IPS-20b (cell line): ENCODE measurements around the gene NMNAT3.

Experiments
- H3K27ac ChIP-seq: one replicate; pipeline ENCODE4 v1.5.1; 2013; ENCODE audit warnings: low read length
- H3K27me3 ChIP-seq: 2 replicates; pipeline ENCODE4 v1.6.1; 2013; ENCODE audit warnings: mild to moderate bottlenecking, low read length, inconsistent platforms; ENCODE audit not compliant: insufficient read depth
- H3K36me3 ChIP-seq: 2 replicates; pipeline ENCODE4 v1.6.1; 2013; ENCODE audit warnings: low read depth, mild to moderate bottlenecking, inconsistent platforms, low read length, moderate library complexity; ENCODE audit not compliant: insufficient read depth
- H3K4me1 ChIP-seq: 2 replicates; pipeline ENCODE4 v1.6.1; 2013; ENCODE audit warnings: mild to moderate bottlenecking, control low read depth, inconsistent platforms, low read length, moderate library complexity; ENCODE audit not compliant: insufficient read depth
- H3K4me3 ChIP-seq: 2 replicates; pipeline ENCODE4 v1.5.1; 2013; ENCODE audit warnings: mild to moderate bottlenecking, low read length, inconsistent platforms
- H3K9ac ChIP-seq: 2 replicates; pipeline ENCODE4 v1.6.1; 2013; ENCODE audit warnings: low read depth, mild to moderate bottlenecking, inconsistent platforms, low read length, moderate library complexity
- H3K9me3 ChIP-seq: 2 replicates; pipeline ENCODE4 v1.6.1; 2013; ENCODE audit warnings: mild to moderate bottlenecking, low read depth, low read length, inconsistent platforms; ENCODE audit not compliant: insufficient read depth

The NMNAT3 gene

GRCh38 chr3:139694542-139694941 is 16.8 kb upstream of the NMNAT3 start:
- H3K27me3 ChIP-seq = no peaks in the 10 kb centered on the region; the same call in 1 of the 2 replicates
- H3K9ac ChIP-seq = no peak overlapping the region
- no peaks in the 10 kb centered on the region for H3K4me1 ChIP-seq
- H3K9me3 ChIP-seq = no peaks in the 10 kb centered on the region
- no peak overlapping the region for H3K27ac ChIP-seq
- no peak overlapping the region for H3K4me3 ChIP-seq
- H3K36me3 ChIP-seq = no peaks in the 10 kb centered on the region

- Histone ChIP-seq H3K36me3 (no peaks in the 10 kb centered on the region), H3K27me3 (no peaks in the 10 kb centered on the region; the same call in 1 of the 2 replicates), H3K4me3 (no peak overlapping the region), H3K27ac (no peak overlapping the region), H3K9ac (no peak overlapping the region), H3K9me3 (no peaks in the 10 kb centered on the region), H3K4me1 (no peaks in the 10 kb centered on the region)
Measured at GRCh38 chr3:139691619-139692018, 13.8 kb upstream of the NMNAT3 start.

- Histone ChIP-seq H3K27me3 (no peaks in the 10 kb centered on the region; the same call in 1 of the 2 replicates), H3K9me3 (no peaks in the 10 kb centered on the region), H3K4me1 (no peaks in the 10 kb centered on the region), H3K36me3 (no peaks in the 10 kb centered on the region), H3K9ac (no peak overlapping the region), H3K4me3 (no peak overlapping the region), H3K27ac (no peak overlapping the region)
Measured at GRCh38 chr3:139689708-139690228, 12.0 kb upstream of the NMNAT3 start.

GRCh38 chr3:139689122-139689521 is 11.3 kb upstream of the NMNAT3 start:
- Histone ChIP-seq H3K4me1 (no peaks in the 10 kb centered on the region), H3K4me3 (no peak overlapping the region), H3K9ac (no peak overlapping the region), H3K27ac (no peak overlapping the region), H3K27me3 (no peaks in the 10 kb centered on the region; the same call in 1 of the 2 replicates), H3K9me3 (no peaks in the 10 kb centered on the region), H3K36me3 (no peaks in the 10 kb centered on the region)

GRCh38 chr3:139687431-139687830 is 9.7 kb upstream of the NMNAT3 start:
- H3K4me3 ChIP-seq = no peak overlapping the region
- no peaks in the 10 kb centered on the region for H3K27me3 ChIP-seq
- no peaks in the 10 kb centered on the region for H3K4me1 ChIP-seq
- H3K9ac ChIP-seq = no peak overlapping the region
- no peak overlapping the region for H3K27ac ChIP-seq
- no peaks in the 10 kb centered on the region for H3K36me3 ChIP-seq
- no peaks in the 10 kb centered on the region for H3K9me3 ChIP-seq

- Histone ChIP-seq H3K27me3 (no peaks in the 10 kb centered on the region), H3K27ac (no peak overlapping the region), H3K4me1 (no peaks in the 10 kb centered on the region), H3K4me3 (no peak overlapping the region), H3K9me3 (no peaks in the 10 kb centered on the region), H3K36me3 (no peaks in the 10 kb centered on the region), H3K9ac (no peak overlapping the region)
Measured at GRCh38 chr3:139686624-139687023, 8.9 kb upstream of the NMNAT3 start.

- H3K36me3 ChIP-seq = no peaks in the 10 kb centered on the region
- no peak overlapping the region for H3K27ac ChIP-seq
- H3K9me3 ChIP-seq = no peaks in the 10 kb centered on the region
- H3K4me3 ChIP-seq = no peak overlapping the region
- H3K27me3 ChIP-seq = no peaks in the 10 kb centered on the region
- H3K9ac ChIP-seq = no peak overlapping the region
- H3K4me1 ChIP-seq = no peaks in the 10 kb centered on the region
Measured at GRCh38 chr3:139686206-139686605, 8.4 kb upstream of the NMNAT3 start.

GRCh38 chr3:139679220-139679775 is 1.5 kb upstream of the NMNAT3 start:
- Histone ChIP-seq H3K9ac (no peak overlapping the region), H3K9me3 (no peaks in the 10 kb centered on the region), H3K27ac (no peak overlapping the region), H3K4me3 (no peak overlapping the region), H3K4me1 (peaks cover 17% of the 10 kb centered on the region; the same call in 1 of the 2 replicates), H3K36me3 (no peaks in the 10 kb centered on the region), H3K27me3 (peaks cover 47% of the 10 kb centered on the region)

- no peaks in the 10 kb centered on the region for H3K9me3 ChIP-seq
- peaks cover 68% of the 10 kb centered on the region for H3K27me3 ChIP-seq
- H3K4me3 ChIP-seq = peak overlapping the region; percentile 68
- H3K4me1 ChIP-seq = peaks cover 17% of the 10 kb centered on the region; the same call in 1 of the 2 replicates
- no peak overlapping the region for H3K27ac ChIP-seq
- no peaks in the 10 kb centered on the region for H3K36me3 ChIP-seq
- no peak overlapping the region for H3K9ac ChIP-seq
Measured at GRCh38 chr3:139676632-139677387, 962 bp downstream of the NMNAT3 start.

- H3K9me3 ChIP-seq = no peaks in the 10 kb centered on the region
- peaks cover 17% of the 10 kb centered on the region; the same call in 1 of the 2 replicates for H3K4me1 ChIP-seq
- no peak overlapping the region for H3K9ac ChIP-seq
- no peak overlapping the region for H3K4me3 ChIP-seq
- peaks cover 68% of the 10 kb centered on the region for H3K27me3 ChIP-seq
- H3K36me3 ChIP-seq = no peaks in the 10 kb centered on the region
- H3K27ac ChIP-seq = no peak overlapping the region
Measured at GRCh38 chr3:139676108-139676507, 1.7 kb downstream of the NMNAT3 start.

GRCh38 chr3:139675327-139675726 is 2.4 kb downstream of the NMNAT3 start:
- Histone ChIP-seq H3K9ac (no peak overlapping the region), H3K27me3 (peaks cover 68% of the 10 kb centered on the region), H3K9me3 (no peaks in the 10 kb centered on the region), H3K27ac (no peak overlapping the region), H3K36me3 (no peaks in the 10 kb centered on the region), H3K4me3 (peak overlapping the region; percentile 18; the same call in 1 of the 2 replicates), H3K4me1 (peaks cover 19% of the 10 kb centered on the region; the same call in 1 of the 2 replicates)
